NCI-H1417 treated with DMSO at 0.1 percent for 48 hours (cell line): ENCODE data around the gene MLF1.

Source experiments
- DNase-seq: peaks from one replicate; lab custom pipeline; 2025; lab: John Stamatoyannopoulos, UW

MLF1 gene

DNA sequence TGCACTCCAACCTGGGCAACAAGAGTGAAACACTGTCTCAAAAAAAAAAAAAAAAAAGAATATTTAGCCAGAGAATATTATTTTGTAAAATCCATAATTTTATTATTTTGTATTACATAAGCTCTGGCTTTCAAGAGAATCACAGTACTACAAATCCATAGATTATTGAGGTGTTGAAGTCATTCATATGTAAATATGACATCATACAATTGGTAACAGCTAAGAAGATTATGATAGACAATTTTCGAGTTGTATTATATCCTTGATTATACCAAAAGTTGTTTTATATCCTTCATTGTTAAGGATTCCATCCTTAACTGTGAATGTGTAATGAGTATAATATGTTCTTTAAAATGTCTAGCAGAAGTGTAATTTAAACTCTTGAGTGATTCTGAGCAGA, 3.7 kb downstream of the MLF1 start:
- no peak for DNase-seq

DNA sequence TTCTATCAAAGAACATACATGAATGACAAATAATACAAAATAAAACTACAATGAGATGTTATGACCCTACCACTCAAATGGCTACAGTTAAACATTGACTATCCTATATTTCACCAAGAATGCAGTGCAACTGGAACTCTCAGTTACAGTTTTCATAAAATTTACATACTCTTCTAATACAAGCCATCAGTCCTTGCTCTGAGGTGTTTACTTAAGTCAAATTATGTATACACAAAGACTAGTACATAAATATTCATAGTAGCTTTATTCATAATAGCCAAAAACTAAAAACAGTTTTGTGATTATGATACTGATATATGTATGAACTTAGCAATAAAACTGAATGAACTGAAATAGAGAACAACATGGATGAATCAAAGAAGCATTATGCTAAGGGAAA, 19.2 kb downstream of the MLF1 start:
- DNase-seq: no peak

DNA sequence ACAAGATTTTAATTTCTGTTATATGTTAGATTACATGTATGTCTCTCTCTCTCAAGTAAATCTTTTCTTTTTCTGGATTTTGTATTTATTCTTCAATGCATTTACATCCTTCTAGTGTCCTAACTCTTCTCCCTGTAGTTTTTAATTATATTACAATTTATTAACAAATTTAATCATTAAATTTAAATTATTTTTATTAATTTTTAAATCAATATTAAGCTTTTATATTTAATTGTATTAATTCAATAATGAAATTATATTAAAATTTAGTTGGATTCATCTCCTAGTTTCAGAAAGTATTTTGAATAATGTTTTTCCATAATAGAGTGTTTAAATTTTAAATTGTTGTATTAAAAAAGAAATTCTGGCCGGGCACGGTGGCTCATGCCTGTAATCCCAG, 29.8 kb downstream of the MLF1 start:
- no peak for DNase-seq

DNA sequence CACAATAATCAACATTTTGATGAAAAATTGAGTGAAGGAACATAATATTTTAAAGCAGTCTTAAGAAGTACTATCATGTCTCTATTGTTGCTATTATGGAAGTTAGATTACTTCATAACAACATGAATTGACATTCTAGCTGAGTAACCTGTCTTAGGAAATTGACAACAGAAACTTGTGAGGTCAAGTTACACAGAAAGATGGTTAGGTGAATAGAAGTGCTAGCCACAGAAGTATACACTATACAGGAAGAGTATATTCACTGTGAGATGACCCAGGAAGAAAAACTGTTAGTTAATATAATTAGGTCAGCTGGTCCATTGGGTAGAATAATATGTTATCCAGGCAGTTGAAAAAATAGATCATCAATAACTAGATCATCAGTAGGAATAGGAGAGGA, 31.2 kb downstream of the MLF1 start:
- no peak for DNase-seq

DNA sequence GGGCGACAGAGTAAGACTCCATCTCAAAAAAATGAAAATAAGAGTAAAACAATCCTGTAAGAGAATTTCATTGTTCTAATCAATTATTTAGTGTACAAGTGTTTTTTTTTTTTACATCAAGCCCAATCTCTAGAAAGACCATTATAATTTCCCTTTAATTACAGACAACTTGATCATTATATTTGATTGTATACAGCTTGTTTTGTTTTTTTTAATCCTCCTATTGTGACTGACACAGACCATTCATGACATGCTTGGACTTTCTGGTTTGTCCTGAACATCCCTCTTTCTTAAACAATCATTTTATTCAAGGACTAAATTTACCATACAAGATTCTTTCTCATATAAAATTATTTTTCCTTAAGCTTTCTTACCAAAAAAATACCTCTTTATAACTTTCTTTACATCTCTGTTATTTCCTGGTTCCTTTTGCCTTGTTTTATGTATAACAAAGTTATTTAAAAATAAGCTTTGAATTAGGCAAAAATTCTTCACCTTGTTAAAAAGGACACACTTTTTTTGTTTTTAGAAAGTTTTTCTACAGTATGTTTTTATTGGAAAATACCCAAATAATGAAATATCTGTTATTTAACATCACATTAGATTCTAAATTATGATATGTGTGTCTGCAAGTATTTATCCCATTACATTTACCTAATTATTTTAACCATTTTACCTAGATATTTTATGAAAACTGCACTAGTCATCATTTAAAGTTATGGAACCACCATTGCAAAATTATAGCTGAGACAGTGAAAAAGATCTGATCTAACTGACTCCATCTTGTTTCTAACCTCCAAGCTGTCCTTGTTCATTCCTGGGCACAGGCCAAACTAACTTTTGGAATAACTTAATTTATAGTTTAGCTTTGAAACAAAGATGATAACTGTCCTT, 47.2 kb downstream of the MLF1 start:
- no peak for DNase-seq

DNA sequence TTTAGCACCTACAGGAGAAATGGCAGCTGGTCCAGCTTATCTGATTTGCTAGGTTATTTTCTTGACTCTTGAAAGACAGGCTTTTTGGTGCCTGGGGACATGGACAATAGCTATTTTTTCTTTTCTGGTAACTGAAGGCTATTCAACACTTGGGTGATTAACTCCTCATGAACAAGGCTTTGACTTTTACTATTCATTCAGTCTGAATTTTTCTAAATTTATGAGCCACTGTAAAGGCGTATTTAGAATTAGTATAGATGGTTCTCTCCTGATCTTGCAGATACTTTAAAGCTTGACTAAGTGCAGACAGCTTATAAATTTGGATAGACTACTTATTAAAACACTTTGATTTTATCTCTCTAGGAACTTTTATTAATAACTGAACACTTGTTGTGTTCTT, 54.9 kb downstream of the MLF1 start:
- no peak for DNase-seq

DNA sequence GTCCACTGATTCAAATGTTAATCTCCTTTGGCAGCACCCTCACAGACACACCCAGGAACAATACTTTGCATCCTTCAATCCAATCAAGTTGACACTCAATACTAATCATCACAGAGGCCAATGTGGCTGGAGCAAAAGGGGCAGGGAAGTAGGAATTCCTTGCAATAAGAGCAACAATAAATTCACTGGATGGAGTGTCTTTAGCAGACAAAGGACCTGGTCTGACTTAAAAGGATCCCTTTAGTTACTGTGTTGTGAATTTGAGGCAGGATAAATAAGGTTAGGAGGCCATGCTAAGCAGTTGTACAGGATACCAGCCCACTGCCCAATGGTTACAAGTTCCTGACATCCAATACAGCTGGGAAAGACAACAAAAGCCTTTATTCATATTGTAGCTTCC, 61.0 kb downstream of the MLF1 start:
- DNase-seq: no peak

DNA sequence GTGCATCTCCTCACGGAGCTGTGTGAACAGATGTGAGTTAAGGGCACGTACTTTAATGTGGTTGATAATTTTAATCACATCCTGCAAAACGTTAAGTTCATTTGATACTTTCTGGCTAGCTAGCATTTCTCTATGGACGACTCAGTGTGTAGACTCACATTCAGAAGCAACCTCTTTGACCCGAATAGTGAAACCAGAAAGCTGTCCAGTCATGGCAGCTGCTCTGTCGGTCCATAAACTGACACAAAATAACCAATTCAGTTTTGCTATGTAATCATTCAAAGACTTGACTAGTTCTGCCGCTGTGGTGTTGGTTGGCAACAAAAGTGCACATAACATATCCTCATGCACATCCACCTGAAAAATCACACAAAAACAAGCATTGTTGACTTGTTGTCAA, 69.7 kb downstream of the MLF1 start:
- no peak for DNase-seq

DNA sequence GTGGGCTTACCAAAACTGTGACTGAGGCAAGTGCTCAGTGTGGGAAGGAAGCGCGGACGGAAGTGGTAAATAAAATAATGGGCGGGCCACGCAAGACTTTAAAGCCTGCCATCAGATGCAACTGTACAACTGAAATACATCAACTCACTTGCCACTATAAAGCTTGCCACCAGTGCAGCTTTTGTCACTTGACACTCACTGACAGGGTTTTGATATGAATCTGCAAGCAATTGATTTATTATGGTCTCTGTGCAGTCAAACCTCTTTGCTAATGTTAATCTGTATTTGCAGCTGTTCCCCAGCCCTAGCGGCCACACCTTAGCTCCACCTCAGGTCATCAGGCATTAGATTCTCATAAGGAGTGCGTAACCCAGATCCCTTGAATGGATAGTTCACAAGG, 71.0 kb downstream of the MLF1 start:
- DNase-seq: no peak

DNA sequence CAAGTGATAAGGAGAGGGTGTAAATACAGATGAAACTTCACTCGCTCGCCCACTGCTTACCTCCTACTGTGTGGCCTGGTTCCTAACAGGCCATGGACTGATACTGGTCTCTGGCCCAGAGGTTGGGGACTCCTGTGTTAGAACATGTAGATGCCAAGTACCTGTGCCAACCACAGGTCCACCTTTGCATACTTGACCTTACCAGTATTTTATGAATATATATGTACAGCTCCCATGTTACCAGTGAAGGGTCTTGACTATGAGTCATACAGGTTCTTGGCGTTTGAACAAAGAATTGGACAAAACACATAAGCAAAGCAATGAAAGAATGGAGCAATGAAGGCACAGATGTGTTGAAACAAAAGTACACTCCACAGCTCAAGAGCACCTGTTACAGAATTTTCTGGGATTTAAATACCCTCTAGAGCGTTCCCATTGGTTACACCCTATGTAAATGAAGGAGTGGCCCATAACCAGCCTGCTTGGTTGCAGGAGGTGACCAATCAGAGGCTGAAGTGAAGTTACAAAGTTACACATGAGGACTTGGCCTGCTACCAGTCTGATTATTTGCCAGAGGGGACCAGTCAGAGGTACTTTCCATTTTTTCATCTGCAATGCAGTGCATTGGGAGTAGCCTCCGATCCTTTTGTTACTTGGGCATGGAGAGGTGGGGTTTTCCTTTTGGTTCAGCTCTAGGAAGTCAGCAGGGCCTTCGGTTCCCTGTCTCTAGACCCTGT, 71.6 kb downstream of the MLF1 start:
- DNase-seq: no peak

DNA sequence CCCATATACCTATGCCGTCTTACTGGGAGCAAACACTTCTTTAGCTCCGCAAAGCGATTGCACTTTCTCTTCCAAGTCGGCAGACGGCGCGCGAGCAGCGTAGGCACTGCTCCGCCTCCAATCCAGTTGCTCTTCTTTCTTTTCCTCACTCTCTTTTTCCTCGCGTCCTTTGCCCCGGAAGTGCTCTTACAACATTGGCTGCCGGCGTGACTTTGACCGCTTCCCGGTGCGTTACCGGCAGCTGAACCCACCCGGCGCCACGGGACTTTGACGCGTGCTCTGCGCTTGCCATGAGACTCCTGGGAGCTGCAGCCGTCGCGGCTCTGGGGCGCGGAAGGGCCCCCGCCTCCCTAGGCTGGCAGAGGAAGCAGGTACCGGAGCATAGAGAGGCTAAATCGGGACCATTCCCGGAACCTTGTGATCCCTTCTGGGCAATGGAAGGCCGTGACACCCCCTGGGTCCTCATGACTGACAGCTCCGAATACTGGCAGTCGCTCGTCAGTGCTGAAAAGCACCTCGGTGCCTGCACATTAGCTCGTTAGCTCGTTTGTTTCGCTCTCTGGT, 73.4 kb downstream of the MLF1 start, which contains the start of gene GFM1:
Gene GFM1 (plus strand): TSS at position 183 of the 564 bp plus-strand sequence. CDS start 108 bp downstream, at position 291.
- peak; percentile 96 for DNase-seq

DNA sequence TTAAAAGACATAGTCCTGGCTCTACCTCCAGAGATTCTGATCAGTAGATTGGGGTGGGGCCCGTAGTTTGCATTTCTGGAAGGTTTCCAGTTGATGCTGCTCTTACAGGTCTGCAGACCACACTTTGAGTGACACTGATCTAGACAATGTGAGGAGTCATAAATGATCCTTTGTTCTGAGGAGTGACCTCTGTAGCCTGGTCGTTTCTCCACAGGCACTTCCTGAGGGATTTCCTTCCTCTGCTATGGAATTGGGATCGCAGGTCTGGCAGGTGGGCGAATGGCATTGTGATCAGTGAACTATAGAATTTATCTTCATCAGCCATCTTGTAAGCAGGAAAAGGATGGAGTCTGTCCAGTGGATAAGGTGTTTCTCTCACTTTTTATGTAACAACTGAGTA, 78.8 kb downstream of the MLF1 start:
- no peak for DNase-seq

DNA sequence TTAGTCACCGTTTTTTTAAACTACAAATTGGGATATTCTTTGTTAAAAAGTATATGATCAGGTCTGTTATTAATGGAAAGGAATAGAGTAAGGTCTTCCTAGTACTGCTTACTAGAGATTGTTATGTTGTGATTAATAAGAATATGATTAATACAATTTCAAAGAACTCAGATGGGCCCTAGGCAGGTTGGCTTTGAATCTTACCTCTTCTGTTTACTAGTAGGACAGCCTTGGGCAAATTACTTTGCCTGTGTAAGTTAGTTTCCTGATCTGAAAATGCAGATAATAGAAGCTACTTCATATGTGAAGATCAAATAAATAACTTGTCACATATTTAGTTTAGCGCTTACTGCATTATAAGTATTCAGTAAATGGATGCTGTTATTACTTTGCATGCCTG, 80.2 kb downstream of the MLF1 start:
- no peak for DNase-seq

DNA sequence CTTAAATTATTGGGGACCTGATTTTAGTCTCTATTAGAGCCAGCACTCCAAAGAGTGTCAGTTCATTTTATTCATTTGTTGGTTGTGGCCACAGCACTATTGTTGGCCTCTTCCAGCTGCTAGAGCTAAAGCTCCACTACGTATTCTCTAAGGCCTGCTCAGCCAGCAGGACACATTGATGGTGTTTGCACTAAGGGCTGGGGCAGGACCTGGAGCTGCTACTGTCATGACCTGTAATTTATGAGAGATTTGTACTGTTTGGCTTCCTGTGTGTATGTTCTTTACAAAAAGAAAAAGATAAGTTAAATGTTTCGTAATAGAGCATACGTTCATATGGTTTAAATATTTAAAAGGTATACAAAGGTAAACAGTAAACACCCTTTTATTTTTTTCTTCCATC, 81.5 kb downstream of the MLF1 start:
- no peak for DNase-seq
